HG02981 (cell line): ENCODE results near the gene TBATA.

Source experiments
- ATAC-seq: cut with Tn5 transposase; IDR thresholded peaks from one replicate; pipeline ENCODE4 v1.9.1; 2021; ENCODE audit warnings: mild to moderate bottlenecking, moderate library complexity; ENCODE audit not compliant: unreplicated experiment

TBATA gene

GRCh38 chr10:70722820-70723424, 62.3 kb downstream of the TBATA start:
- no peak for ATAC-seq
